Measurements from ENCODE around the gene GRK2.

GRK2 gene

DNA sequence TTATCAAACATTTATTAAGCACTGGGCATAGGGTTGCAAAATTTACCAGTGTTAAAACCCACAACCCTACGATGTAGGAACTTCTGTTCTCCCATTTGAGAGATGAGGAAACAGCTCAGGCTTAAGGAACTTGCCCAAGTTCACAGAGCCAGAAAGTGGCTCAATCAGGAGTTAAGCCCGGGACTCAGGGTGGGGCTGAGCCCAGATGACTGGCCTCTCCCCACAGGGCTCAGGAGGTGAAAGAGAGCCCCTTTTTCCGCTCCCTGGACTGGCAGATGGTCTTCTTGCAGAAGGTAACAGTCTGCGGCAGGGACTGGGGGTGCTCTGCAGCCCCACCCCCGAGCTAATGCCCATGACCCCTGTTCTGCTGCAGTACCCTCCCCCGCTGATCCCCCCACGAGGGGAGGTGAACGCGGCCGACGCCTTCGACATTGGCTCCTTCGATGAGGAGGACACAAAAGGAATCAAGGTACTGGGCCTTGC lies 17.2 kb downstream of the GRK2 start:
- TF ChIP-seq, protein P1, sequence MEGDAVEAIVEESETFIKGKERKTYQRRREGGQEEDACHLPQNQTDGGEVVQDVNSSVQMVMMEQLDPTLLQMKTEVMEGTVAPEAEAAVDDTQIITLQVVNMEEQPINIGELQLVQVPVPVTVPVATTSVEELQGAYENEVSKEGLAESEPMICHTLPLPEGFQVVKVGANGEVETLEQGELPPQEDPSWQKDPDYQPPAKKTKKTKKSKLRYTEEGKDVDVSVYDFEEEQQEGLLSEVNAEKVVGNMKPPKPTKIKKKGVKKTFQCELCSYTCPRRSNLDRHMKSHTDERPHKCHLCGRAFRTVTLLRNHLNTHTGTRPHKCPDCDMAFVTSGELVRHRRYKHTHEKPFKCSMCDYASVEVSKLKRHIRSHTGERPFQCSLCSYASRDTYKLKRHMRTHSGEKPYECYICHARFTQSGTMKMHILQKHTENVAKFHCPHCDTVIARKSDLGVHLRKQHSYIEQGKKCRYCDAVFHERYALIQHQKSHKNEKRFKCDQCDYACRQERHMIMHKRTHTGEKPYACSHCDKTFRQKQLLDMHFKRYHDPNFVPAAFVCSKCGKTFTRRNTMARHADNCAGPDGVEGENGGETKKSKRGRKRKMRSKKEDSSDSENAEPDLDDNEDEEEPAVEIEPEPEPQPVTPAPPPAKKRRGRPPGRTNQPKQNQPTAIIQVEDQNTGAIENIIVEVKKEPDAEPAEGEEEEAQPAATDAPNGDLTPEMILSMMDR (IDR thresholded peaks at IDR 0.05; ENCODE audit: low read depth, low read length), result no peak
- no peak for DNase-seq (ENCODE audit: low read depth, low spot score)
- no peak overlapping the region for H3K4me3 ChIP-seq (ENCODE audit: low read depth, low read length)
- in situ Hi-C loops (cut with HindIII; ENCODE audit: low sequenced_read_pairs), result no loop called here

DNA sequence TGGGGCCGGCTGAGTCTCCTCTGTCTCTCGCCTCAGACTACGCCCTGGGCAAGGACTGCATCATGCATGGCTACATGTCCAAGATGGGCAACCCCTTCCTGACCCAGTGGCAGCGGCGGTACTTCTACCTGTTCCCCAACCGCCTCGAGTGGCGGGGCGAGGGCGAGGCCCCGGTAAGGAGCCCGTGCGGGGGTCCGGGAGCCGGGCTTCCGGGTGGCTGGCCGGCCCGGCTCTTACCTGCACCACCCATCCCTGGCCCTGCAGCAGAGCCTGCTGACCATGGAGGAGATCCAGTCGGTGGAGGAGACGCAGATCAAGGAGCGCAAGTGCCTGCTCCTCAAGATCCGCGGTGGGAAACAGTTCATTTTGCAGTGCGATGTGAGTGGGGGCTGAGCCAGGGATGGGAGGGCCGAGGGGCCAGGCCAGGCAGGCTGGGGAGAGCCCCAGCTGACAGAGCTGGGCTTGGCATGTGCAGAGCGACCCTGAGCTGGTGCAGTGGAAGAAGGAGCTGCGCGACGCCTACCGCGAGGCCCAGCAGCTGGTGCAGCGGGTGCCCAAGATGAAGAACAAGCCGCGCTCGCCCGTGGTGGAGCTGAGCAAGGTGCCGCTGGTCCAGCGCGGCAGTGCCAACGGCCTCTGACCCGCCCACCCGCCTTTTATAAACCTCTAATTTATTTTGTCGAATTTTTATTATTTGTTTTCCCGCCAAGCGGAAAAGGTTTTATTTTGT lies 18.7 kb downstream of the GRK2 start:
- no peak overlapping the region for H3K4me3 ChIP-seq (ENCODE audit: low read depth, low read length)
- in situ Hi-C loops (cut with HindIII; ENCODE audit: low sequenced_read_pairs), result no loop called here

DNA sequence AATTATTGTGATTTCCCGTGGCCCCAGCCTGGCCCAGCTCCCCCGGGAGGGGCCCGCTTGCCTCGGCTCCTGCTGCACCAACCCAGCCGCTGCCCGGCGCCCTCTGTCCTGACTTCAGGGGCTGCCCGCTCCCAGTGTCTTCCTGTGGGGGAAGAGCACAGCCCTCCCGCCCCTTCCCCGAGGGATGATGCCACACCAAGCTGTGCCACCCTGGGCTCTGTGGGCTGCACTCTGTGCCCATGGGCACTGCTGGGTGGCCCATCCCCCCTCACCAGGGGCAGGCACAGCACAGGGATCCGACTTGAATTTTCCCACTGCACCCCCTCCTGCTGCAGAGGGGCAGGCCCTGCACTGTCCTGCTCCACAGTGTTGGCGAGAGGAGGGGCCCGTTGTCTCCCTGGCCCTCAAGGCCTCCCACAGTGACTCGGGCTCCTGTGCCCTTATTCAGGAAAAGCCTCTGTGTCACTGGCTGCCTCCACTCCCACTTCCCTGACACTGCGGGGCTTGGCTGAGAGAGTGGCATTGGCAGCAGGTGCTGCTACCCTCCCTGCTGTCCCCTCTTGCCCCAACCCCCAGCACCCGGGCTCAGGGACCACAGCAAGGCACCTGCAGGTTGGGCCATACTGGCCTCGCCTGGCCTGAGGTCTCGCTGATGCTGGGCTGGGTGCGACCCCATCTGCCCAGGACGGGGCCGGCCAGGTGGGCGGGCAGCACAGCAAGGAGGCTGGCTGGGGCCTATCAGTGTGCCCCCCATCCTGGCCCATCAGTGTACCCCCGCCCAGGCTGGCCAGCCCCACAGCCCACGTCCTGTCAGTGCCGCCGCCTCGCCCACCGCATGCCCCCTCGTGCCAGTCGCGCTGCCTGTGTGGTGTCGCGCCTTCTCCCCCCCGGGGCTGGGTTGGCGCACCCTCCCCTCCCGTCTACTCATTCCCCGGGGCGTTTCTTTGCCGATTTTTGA lies 19.5 kb downstream of the GRK2 start:
- H3K4me3 ChIP-seq (ENCODE audit: low read depth, low read length), result no peak overlapping the region
- TF ChIP-seq, protein P1 (IDR thresholded peaks at IDR 0.05; ENCODE audit: low read depth, low read length), result no peak
- no peak for DNase-seq (ENCODE audit: low read depth, low spot score)
- in situ Hi-C loops (cut with HindIII; ENCODE audit: low sequenced_read_pairs), result no loop called here

More for the DNA sequence above, 18.7 kb downstream of the GRK2 start:
- no peak for DNase-seq (ENCODE audit: low read depth, low spot score)
- TF ChIP-seq, protein P1 (IDR thresholded peaks at IDR 0.05; ENCODE audit: low read depth, low read length), result no peak

DNA sequence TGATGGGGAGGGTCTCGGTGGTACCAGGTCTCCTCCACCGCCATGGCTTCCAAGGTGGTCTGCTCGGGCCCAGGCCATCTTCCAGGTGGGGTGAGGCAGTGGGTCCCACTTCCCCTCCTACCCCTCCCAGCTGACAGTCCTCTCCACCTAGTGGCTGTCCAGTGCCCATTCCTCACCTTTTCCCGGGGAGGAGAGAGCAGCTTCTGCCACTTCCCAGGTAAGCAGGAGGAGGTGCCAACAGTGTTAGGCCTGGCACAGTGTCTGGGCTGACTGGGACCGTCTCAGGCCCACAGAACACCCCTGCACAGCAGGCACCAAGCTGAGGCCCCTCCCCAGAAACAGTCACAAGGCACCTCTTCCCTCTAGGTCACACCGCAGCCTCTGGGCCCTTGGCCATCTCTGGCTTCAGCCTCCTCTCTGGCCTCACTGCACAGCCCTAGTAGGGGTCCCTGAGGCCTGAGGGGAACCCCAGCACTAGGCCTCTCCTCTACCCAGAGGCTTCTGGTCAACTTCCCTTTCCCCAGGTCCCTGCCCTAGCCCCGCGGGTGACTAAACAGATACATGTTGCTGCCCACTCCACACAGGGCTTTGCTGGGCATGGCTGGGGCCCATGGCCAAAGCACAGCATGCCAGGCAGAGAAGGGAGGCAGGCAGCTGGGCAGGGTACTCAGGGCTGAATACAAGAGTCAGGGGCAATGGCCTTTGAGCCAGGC lies 20.5 kb downstream of the GRK2 start:
- no peak for DNase-seq (ENCODE audit: low read depth, low spot score)
- in situ Hi-C loops (cut with HindIII; ENCODE audit: low sequenced_read_pairs), result no loop called here
- TF ChIP-seq, protein P1 (IDR thresholded peaks at IDR 0.05; ENCODE audit: low read depth, low read length), result peak; percentile 15
- H3K4me3 ChIP-seq (ENCODE audit: low read depth, low read length), result no peak overlapping the region

DNA sequence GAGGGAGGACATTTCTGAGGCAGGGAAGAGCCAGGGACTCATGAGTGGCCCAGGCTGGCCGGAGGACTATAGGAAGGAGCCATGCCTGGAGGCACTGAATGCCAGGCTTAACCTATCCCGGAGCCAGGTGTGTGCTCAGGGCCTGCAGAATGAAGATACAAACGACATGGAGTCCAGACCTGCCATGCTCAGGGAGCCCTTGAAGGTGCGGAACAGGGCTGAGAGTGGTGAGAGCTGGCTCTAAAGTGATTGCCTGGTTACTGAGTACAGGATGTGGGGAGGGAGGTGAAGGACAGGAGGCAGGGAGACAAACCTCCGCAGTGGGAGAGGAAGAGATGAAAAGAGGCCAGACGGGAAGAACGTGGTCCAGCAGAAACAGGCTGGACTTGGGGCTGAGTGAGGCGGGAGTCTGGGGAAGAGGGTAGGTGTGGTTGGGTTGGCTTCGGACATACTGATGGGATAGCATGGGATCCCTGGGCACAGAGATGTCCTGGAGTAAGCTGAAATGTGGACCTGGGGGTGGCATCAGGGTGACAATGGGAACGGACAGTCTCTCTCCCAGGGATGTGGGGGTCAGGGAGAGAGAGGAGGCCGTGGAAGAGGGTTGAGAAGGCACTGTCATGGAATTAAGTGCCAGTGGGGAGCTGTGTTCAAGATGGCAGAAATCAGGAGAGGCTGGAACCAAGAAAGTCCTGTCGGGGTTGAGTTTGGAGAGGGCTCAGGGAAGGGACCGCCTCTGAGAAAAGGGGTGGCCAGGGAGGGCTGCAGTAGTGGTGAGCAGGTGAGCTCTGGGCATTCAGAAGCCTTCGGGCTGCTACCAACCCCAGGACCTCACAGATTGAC lies 21.3 kb downstream of the GRK2 start:
- TF ChIP-seq, protein P1 (IDR thresholded peaks at IDR 0.05; ENCODE audit: low read depth, low read length), result no peak
- no peak for DNase-seq (ENCODE audit: low read depth, low spot score)
- H3K4me3 ChIP-seq (ENCODE audit: low read depth, low read length), result peak overlapping the region; percentile 61
- in situ Hi-C loops (cut with HindIII; ENCODE audit: low sequenced_read_pairs), result no loop called here

Measured in astrocyte of the spinal cord (primary cell).